OCI-LY7 (cell line): ENCODE data around the gene GRIN2C. TPM values are rescaled to one million over a fixed set of nuclear protein-coding genes. Genes with fewer than 3 reads are reported as not detected.

Experiments
- BruUV-seq: library from RNA; stranded (reverse); fragments of 400-500 nt; replicated peaks from 2 replicates; lab custom pipeline; 2021; lab: Mats Ljungman, UMichigan
- CTCF ChIA-PET: fragments of 300-600 bp; sonication (Branson Sonifier 250); formaldehyde crosslinking; loops from one replicate; lab custom pipeline; 2022; ENCODE audit warnings: antibody characterized with exemption; ENCODE audit not compliant: unreplicated experiment; lab: Charles Lee
- POLR2A ChIA-PET: fragments of 300-600 bp; sonication (Branson Sonifier 250); formaldehyde crosslinking; loops from one replicate; lab custom pipeline; 2022; ENCODE audit warnings: antibody characterized with exemption; lab: Charles Lee
- DNase-seq: peaks from one replicate; pipeline ENCODE4 v3.0.0-alpha.2; 2015; ENCODE audit warnings: low spot score
- H2AFZ ChIP-seq: fragments of 200-600 bp; sonication (generic), shearing (Covaris generic); 2 replicates; pipeline ENCODE4 v1.6.1; 2014; ENCODE audit warnings: mild to moderate bottlenecking, antibody characterized with exemption, low read length, moderate library complexity
- H3K27ac ChIP-seq: fragments of 200-600 bp; sonication (generic); 2 replicates; pipeline ENCODE4 v1.5.1; 2014; ENCODE audit warnings: mixed run types, low read depth, mild to moderate bottlenecking, moderate library complexity, low read length, inconsistent platforms; ENCODE audit not compliant: poor library complexity, severe bottlenecking
- H3K36me3 ChIP-seq: fragments of 200-600 bp; sonication (generic); 2 replicates; pipeline ENCODE4 v1.6.1; 2014; ENCODE audit warnings: mild to moderate bottlenecking, antibody characterized with exemption, low read length, moderate library complexity, mixed read lengths; ENCODE audit not compliant: insufficient read depth
- H3K4me1 ChIP-seq: fragments of 200-600 bp; sonication (generic); 2 replicates; pipeline ENCODE4 v1.5.1; 2014; ENCODE audit warnings: mild to moderate bottlenecking, low read length; ENCODE audit not compliant: insufficient read depth, poor library complexity, severe bottlenecking
- H3K4me2 ChIP-seq: fragments of 200-600 bp; sonication (generic); 2 replicates; pipeline ENCODE4 v1.6.1; 2014; ENCODE audit warnings: mild to moderate bottlenecking, low read length
- H3K4me3 ChIP-seq: fragments of 200-600 bp; sonication (generic); 2 replicates; pipeline ENCODE4 v1.5.1; 2014; ENCODE audit warnings: mild to moderate bottlenecking, low read depth, low read length; ENCODE audit not compliant: poor library complexity, severe bottlenecking
- H3K79me2 ChIP-seq: fragments of 200-600 bp; sonication (generic); 2 replicates; pipeline ENCODE4 v1.6.1; 2016; ENCODE audit warnings: low read depth, mild to moderate bottlenecking, low read length, moderate library complexity, mixed read lengths; ENCODE audit not compliant: insufficient read depth
- H3K9me2 ChIP-seq: fragments of 200-600 bp; sonication (generic); 2 replicates; pipeline ENCODE4 v1.6.1; 2016; ENCODE audit warnings: mild to moderate bottlenecking, low read length, mixed read lengths; ENCODE audit not compliant: insufficient read depth
- H3K9me3 ChIP-seq: fragments of 200-600 bp; sonication (generic); 2 replicates; pipeline ENCODE4 v1.6.1; 2014; ENCODE audit warnings: mild to moderate bottlenecking, mixed run types, low read length, mixed read lengths
- H4K20me1 ChIP-seq: fragments of 200-600 bp; sonication (generic); 2 replicates; pipeline ENCODE4 v1.6.1; 2014; ENCODE audit warnings: mild to moderate bottlenecking, antibody characterized with exemption, low read length, moderate library complexity, mixed read lengths; ENCODE audit not compliant: insufficient read depth
- EZH2phosphoT487 ChIP-seq: fragments of 200-600 bp; sonication (generic); IDR thresholded peaks from 2 replicates; pipeline ENCODE4 v1.6.1; 2018; ENCODE audit warnings: low read depth, borderline replicate concordance, mild to moderate bottlenecking, mixed run types, antibody characterized with exemption, low read length, moderate library complexity, mixed read lengths
- intact Hi-C: fragments of 100-400 bp; cut with micrococcal nuclease; formaldehyde crosslinking; loops from one replicate; pipeline ENCODE4 v1.10.0; 2022; ENCODE audit not compliant: unreplicated experiment
- total RNA-seq, 2 experiments: library from RNA; depleted of rRNA in 1 of 2; stranded (reverse); fragments of >200 nt in 1 of 2; shearing (Covaris generic) in 1 of 2; gene quantifications; 2 replicates each; pipeline ENCODE4 v1.2.3, GENCODE V29; 2014 to 2022
- TF ChIP-seq, protein P1 (sequence below): fragments of 200-600 bp; sonication (generic); conservative IDR thresholded peaks from 2 replicates; pipeline ENCODE4 v1.5.1; 2014; ENCODE audit warnings: mild to moderate bottlenecking, antibody characterized with exemption, low read length, moderate library complexity, mixed read lengths

Gene GRIN2C
- total RNA-seq, 2 experiments from 2014 or later, result 0.22 to 0.61 TPM

DNA sequence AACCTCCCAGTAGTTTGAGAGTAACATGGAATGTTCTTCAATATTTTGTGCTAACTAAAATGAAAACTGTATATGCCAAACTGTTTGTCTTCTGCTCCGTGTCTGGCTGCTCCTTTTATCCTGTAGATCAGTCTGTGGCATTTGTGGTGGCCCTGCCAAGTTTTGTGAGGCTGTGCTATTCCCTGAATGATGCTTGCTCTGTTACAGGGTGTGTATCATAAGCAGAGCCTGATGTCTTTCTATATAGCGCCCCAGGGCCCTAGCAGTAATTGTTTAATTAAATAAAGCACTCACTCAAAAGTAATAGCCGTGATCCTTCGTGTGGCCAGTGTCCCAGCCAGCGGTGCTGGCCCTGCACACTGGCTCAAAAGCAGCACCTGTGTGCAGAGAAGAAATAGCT lies 55.7 kb downstream of the GRIN2C start:
- no TSS peak for BruUV-seq
- ChIA-PET POLR2A (no interaction called here), CTCF (no interaction called here)
- Histone ChIP-seq H3K4me1 (no peaks in the 10 kb centered on the region), H3K4me3 (no peak overlapping the region), H2AFZ (no peak overlapping the region), H3K4me2 (no peak overlapping the region), H3K27ac (no peak overlapping the region), H3K79me2 (no peaks in the 10 kb centered on the region), H3K36me3 (no peaks in the 10 kb centered on the region), H4K20me1 (no peaks in the 10 kb centered on the region), H3K9me3 (no peaks in the 10 kb centered on the region), H3K9me2 (no peaks in the 10 kb centered on the region)
- TF ChIP-seq, protein P1, sequence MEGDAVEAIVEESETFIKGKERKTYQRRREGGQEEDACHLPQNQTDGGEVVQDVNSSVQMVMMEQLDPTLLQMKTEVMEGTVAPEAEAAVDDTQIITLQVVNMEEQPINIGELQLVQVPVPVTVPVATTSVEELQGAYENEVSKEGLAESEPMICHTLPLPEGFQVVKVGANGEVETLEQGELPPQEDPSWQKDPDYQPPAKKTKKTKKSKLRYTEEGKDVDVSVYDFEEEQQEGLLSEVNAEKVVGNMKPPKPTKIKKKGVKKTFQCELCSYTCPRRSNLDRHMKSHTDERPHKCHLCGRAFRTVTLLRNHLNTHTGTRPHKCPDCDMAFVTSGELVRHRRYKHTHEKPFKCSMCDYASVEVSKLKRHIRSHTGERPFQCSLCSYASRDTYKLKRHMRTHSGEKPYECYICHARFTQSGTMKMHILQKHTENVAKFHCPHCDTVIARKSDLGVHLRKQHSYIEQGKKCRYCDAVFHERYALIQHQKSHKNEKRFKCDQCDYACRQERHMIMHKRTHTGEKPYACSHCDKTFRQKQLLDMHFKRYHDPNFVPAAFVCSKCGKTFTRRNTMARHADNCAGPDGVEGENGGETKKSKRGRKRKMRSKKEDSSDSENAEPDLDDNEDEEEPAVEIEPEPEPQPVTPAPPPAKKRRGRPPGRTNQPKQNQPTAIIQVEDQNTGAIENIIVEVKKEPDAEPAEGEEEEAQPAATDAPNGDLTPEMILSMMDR, result no peak
- TF ChIP-seq EZH2phosphoT487, result no peak
- intact Hi-C loops, result no loop called here
- no peak for DNase-seq

DNA sequence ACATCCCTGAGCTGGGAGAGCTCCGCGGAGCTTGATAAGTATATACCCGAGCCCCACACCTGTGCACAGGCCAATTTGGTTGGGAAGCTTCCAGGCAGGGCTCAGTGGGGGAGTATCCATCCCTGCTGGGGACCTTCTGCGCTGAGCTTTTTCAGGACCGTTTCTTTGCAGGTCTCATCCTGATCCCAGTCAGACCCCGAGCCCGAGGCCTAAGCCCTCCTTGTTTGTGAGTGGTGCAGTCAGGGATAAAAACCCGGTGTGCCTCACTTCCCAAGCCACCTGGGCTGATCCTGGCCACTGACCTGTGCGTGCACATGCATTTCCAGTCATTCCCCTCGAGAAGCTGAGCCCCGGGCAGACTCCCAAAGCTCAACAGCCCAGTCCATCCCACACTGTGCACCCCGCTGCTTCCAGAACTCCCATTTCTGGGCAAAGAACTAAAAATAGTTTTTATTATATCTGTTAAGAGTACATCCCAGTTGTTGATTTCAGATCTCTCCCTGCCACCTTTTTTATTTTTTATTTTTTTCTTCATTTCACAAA lies 56.2 kb downstream of the GRIN2C start:
- POLR2A ChIA-PET, result no interaction called here
- H3K9me2 ChIP-seq, result no peaks in the 10 kb centered on the region
- H3K27ac ChIP-seq, result no peak overlapping the region
- no peak overlapping the region for H2AFZ ChIP-seq
- H3K9me3 ChIP-seq, result no peaks in the 10 kb centered on the region
- no peaks in the 10 kb centered on the region for H4K20me1 ChIP-seq
- no peak overlapping the region for H3K4me3 ChIP-seq
- CTCF ChIA-PET, result interaction anchor here (0.6 kb wide), 1 partner anchor 9 kb away, joined by 3 read pairs; no protein-coding TSS in a partner anchor
- no peaks in the 10 kb centered on the region for H3K4me1 ChIP-seq
- intact Hi-C loops, result no loop called here
- BruUV-seq, result no TSS peak
- DNase-seq, result no peak
- H3K4me2 ChIP-seq, result no peak overlapping the region
- TF ChIP-seq, protein P1, result no peak
- H3K79me2 ChIP-seq, result no peaks in the 10 kb centered on the region
- H3K36me3 ChIP-seq, result no peaks in the 10 kb centered on the region

DNA sequence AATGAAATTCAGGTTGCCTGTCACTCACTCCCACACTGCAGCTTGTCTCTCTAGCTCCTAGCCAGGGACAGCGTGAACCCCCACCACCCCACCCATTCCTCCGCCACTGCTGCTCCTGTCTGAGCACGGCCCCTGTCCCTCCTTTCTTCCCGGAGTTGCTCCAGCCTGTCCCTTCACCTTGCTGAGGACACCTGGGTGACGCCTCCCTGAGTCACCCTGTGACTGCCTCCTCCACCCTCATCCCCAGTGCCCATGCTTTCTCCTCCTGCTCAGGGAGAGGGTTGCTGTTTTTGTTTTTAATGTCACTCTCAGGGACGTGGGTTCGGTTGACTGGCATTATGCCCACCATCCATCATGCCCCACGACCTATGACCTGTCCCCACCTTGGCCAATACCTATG lies 57.8 kb downstream of the GRIN2C start:
- no peak overlapping the region for H2AFZ ChIP-seq
- H3K36me3 ChIP-seq, result no peaks in the 10 kb centered on the region
- no peak for DNase-seq
- H3K4me2 ChIP-seq, result no peak overlapping the region
- intact Hi-C loops, result no loop called here
- H3K4me1 ChIP-seq, result no peaks in the 10 kb centered on the region
- no TSS peak for BruUV-seq
- CTCF ChIA-PET, result no interaction called here
- no peak overlapping the region for H3K4me3 ChIP-seq
- H3K9me2 ChIP-seq, result no peaks in the 10 kb centered on the region
- no peak overlapping the region for H3K27ac ChIP-seq
- no peaks in the 10 kb centered on the region for H3K79me2 ChIP-seq
- H3K9me3 ChIP-seq, result no peaks in the 10 kb centered on the region
- TF ChIP-seq, protein P1, result no peak
- TF ChIP-seq EZH2phosphoT487, result no peak
- H4K20me1 ChIP-seq, result no peaks in the 10 kb centered on the region
- POLR2A ChIA-PET, result no interaction called here
